Measurements from ENCODE around the gene PLD1.
"Not testable (repeated sequence)": the region's sequence is repeated elsewhere in the genome, so short reads cannot be mapped to it uniquely, and the experiment has no call there.

Gene PLD1

DNA sequence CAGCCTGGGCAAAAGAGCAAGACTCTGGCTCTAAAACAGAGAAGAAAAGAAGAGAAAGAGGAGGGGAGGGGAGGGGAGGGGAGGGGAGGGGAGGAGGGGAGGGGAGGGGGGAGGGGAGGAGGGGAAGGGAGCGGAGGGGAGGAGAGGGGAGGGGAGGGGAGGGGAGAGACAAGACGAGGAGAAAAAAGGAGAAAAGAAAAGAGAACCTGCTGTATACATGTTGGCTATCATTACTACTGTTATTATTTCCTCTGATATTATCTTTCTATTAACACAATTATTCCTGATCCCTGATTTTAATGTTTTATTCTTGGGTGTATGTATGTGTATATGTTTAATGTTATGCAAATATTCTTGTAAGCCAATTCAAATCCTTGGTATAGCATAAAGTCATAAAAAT, 46.9 kb downstream of the PLD1 start:
- DNase-seq: no peak

DNA sequence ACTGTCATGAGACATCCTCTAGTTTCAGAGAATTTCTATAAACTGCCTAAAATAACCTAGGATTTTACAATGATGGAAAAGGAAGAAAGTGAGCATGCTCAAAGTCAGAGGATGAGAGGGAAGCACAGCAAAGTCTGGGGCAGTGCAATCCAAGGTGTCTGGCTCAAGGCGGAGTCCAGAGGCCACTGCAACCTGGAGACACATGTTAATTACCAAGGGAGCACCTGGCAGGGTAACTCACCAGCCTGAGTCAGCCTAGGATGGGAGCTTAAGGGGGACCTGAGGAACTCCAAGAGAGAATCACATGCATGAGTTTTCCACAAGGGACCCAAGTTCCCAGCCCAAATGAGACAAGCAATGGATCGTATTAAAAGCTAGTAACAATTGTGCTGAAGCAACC, 49.8 kb downstream of the PLD1 start:
- no peak for DNase-seq

DNA sequence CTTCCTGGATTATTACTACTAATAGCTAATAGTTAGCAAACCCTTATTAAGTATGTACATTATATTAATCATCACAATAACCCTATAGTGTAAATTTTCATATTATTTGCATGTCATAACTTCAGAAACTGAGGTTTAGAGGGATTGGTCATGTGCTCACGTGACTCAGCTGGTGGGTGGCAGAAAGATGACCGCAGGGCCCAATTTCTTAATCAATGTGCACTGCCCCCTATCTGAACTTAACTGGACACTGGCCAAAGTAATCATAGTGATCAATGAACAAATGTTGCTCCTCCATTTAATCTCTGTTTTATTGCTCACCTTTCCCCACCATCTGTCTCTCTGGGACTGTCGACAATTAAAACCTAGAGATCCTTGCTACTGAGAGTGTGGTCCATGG, 52.2 kb downstream of the PLD1 start:
- DNase-seq: no peak

DNA sequence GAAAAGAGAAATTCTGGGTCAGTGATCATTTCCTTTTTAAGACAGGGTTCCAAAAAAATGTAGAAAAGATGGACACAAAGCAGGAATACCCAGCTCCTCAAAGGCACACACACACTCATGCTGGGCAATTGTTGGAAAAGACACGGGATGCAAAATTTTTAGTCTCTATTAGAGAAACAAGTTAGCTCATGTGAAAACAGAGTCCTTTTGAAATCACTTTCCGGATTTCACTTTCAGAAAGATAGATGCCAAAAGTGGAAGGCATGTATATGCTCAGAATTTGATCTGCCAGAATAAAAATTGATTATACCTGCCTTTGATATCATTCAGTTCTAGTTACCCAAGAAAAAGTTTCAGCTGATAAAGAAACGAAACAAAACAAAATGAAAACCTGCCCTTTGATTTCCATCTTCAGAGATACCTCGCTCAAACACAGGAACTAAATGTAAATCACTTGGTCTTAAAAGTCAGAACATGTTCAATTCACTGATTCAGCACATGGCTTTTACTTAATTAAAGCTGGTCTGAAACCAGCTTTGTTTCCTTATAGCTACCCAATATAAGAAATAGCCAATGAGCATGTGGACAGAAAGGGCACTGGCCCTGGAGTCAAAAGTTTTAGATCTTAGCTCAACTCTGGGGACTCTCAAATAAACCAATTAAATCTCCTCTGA, 52.8 kb downstream of the PLD1 start:
- DNase-seq: no peak

DNA sequence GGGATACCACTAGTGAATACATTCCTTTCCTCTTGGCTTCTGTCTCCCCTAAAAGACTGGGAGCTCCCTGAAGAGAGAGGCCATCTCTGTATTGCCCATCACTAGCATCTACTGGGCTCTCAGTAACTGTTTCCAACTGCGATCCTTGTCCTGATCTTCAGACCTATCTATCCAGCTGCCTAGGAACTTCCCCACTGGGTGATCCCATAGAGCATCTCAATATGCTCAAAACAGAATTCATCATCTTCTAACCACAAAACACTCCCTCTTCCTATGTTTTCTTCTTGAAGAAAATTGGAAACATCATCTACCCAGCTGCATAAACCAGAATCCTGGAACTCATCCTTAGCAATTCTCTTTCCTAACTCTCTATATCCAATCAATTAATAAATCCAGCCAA, 54.6 kb downstream of the PLD1 start:
- DNase-seq: no peak

DNA sequence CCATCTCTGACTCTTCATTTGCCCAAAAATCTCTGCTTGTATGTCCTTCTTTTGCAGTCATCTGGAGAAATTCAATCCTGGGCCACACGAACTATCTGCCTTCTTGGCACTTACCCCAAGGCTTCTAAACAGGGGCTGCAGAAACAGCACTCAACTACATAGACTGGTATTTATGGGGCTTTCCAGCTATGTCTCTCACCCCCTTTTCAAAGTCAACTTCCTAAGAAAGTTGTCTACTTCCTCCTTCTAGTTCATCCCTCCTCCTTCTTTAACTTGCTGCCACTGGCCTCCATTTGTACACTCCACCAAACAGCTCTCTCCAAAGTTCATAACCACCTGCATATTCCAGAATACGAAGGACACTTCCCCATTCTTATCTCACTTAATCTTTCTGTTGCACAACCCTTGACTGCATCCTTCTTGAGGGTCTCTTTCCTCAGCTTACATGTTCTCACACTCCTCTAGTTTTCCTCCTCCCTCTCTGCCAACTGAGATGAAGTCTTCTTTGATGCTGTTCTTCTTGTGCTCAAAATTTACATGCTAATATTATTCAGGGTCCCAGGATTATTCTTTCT, 55.2 kb downstream of the PLD1 start:
- no peak for DNase-seq

DNA sequence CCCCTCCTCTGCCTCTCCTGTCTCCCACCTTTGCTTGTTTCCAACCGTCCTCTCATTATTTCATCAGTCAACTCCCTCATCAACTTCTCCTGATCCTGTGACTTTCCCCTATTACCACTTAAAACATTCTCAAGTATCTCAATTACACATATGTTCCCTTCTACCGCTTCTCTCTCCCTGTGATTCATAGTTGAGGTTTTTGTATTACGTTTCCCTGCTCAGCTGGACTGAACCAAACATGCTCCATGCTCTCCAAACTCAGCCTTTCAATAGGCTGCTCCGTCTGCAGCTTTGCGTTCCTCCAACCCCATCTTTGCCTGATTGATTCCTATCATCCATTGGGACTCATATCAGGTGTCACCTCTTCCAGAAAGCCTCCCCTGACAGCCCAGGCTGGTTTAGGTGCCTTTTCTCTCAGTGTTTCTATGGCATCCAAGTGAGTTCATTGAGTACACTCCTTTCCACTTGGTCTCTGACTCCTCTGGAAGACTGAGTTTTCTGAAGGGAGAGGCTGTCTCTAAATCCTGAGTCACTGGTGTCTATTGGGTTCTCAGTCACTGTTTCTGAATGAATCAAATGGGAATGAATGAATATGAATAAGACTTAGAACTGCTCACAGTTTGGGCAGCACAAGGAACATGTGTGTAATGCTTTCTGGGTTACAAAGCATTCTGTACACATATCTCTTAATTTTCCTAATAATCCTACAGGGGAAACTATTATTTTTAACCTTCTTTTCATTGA, 56.4 kb downstream of the PLD1 start:
- DNase-seq: no peak

DNA sequence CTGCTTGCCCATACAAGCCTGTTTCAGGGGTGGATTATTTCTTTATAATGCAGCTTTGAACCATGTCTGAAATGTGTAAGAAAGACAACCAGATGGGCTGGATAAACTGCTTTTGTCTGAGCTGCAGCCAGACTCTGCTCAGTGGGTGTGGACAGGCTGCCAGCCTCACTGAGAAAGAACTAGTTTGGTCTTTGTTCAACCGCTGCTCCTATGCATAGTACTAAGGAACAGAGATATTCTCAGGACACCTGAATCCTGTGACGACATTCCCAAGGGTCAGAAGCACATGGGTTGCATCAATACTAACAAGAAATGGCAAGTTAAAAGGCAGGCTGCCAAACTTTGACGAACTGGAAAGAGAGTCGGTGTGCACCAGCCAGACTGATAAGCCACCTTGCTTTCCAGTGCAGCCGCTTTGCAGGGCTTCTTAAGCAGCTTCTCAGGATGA, 57.2 kb downstream of the PLD1 start:
- no peak for DNase-seq

DNA sequence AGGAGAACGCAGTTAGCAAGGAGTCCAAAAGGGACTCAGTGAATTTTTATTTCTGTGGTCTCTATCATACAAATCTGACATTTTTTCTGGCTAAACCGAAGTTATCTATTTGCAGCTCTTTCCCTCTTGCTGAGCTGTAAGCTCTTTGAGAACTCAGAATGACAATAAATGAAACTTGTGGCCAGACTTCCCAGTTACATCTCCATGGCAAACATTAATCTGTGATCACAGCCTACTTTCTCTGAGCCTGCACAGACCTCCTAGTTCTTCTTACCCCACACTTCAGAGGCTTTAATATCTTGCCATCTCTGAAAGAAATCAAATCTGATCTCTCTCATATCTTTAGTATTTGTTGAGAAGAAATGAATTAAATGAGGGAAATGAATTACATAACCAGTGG, 58.0 kb downstream of the PLD1 start:
- no peak for DNase-seq

DNA sequence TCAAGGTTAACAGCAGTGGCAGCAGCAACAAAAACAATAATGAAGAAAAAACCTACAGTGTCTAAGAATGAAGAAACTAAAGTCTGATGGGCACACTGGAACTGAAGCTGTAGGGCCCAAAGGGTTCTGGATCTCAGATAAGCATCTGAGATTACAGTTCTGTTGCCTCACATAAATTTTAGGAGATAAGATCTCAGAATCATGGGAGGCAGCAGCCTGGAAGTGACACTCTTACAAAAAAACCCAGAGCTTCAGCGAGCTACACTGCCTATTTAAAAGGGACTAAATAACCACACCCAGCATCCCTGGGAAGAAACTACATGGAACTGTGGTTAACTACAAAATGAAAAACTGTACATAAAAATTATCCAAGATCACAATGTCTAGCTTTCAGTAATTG, 61.2 kb downstream of the PLD1 start:
- no peak for DNase-seq

DNA sequence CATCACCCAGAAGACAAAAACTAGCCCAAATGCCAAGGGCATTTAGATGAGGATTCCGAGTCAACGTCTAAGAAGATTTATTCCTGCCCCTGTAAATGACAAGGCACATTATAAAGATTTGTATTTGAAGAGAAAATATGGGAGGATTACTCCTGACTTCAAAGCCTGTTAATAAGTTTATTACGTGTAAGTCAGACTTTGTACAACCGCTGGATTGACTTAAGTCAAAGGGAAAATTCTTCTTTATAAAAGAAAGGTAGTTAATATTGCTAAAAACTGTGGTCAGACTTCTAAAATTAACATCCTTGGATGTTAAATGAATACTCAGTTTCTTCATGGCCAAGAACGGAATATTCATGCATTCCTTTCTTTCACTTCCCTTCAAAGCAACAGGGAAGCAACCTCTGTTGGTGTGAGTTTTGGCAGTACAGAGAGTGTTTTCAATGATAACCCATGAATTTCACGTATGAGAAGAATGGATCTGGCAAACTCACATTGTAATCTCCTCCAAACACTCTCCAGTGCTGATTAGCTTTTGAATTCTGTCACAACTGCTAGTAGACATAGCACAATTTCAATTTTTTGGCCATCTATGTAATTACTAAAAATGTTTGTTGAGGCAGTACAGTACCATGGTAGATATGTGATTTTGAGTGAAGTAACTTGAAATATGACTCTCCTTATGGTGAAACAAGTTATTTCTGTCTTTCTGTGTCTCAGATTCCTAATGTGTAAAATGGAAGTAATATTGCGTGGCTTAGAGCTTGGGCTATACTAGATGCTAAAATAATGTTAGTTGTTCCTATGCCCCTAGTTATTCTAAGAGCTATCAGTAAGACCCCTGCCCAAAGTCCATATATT, 62.0 kb downstream of the PLD1 start:
- no peak for DNase-seq

DNA sequence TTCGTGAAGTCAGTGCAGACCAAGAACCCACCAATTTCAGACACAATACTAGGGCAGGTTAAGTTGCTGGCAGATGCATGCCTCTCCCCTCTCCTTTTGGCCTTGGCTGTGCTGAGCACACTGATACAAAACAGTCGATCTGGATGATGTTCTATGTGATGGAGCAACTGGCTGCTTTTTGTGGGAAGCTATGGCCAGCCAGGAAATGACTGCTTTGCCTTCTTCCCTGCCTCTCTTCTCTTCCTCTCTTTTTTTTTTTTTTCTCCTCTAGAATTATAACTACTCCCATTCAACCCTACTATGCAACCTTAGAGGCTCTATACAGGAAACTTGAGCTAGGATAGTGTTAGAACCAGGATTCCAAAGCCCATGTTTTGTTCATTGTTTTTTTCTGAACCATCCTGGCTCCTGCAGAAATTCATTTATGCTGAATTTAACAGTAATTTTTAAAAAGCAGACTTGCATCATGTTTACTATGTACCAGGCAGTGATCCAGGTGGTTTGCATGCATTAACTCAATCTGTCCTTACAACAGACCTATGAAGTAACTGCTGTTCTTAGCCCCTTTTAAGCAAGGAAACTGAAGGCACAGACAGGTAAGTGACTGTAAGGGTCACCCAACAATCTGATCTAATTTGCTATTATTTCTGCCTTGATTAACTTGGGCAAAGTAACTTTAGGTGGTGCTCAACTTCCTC, 62.9 kb downstream of the PLD1 start:
- DNase-seq: no peak

DNA sequence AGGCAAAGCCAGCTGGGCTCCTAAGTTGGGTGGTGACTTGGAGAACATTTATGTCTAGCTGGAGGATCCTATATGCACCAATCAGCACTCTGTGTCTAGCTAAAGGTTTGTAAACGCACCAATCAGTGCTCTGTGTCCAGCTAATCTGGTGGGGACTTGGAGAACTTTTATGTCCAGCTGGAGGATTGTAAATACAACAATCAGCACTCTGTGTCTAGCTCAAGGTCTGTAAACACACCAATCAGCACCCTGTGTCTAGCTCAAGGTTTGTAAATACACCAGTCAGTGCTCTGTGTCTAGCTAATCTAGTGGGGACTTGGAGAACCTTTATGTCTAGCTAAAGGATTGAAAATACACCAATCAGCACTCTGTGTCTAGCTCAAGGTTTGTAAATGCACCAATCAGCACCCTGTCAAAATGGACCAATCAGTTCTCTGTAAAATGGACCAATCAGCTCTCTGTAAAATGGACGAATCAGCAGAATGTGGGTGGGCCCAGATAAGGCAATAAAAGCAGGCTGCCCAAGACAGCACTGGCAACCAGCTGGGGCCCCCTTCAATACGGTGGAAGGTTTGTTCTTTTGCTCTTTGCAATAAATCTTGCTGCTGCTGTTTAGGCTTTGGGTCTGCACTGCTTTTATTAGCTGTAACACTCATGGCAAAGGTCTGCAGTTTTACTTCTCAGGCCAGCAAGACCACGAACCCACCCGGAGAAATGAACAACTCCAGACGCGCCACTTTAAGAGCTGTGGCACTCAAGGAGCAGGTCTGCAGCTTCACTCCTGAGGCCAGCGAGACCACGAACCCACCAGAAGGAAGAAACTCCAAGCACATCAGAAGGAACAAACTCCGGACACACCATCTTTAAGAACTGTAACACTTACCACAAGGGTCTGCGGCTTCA, 63.7 kb downstream of the PLD1 start:
- DNase-seq: not testable (repeated sequence)

DNA sequence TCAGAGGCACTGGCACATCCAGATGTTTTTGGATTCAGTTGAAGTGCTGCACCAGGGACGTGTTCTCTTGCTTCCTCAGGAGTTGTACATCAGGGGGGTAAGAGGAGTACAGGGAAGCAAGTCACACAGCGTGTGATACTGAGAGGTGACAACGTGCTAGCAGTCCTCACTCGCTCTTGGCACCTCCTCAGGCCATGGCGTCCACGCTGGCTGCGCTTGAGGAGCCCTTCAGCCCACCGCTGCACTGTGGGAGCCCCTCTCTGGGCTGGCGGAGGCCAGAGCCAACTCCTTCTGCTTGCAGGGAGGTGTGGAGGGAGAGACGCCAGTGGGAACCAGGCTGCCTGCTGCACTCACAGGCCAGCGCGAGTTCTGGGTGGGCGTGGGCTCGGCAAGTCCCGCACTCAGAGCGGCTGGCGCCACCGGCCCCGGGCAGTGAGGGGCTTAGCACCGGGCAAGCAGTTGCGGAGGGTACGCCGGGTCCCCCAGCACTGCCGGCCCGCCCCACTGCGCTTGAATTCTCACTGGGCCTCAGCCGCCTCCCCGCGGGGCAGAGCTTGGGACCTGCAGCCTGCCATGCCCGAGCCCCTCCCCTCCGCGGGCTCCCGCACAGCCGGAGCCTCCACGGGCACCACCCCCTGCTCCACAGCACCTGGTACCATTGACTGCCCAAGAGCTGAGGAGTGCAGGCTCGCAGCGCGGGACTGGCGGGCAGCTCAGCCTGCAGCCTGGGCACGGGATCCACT, 64.5 kb downstream of the PLD1 start:
- DNase-seq: no peak

DNA sequence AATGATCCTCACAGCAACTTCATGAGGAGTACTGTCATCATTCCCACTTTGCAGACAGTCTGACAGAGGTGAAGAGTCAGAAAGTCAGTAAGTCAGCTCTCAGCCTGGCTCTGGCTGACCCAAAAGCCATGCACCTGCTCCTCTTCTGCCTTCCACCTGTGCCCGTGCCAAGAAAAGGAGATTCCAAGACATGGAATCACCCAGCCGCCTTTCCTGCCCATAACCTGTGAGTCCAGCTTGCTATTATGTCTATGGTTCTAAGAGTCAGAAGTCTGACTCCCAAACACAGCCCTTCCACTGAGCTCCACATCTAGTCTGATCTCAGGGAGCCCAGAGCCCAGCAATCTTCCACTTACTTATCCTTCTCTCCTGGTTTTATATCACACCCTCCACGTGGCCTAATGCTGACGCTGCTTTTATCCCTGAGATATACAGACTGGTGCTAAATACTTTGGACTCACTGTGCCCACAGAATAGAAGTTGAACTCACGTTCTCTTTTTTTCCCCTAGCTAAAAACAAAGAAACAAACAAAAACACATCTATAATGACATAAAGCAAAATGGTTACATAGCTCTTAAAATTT, 66.0 kb downstream of the PLD1 start:
- DNase-seq: no peak

DNA sequence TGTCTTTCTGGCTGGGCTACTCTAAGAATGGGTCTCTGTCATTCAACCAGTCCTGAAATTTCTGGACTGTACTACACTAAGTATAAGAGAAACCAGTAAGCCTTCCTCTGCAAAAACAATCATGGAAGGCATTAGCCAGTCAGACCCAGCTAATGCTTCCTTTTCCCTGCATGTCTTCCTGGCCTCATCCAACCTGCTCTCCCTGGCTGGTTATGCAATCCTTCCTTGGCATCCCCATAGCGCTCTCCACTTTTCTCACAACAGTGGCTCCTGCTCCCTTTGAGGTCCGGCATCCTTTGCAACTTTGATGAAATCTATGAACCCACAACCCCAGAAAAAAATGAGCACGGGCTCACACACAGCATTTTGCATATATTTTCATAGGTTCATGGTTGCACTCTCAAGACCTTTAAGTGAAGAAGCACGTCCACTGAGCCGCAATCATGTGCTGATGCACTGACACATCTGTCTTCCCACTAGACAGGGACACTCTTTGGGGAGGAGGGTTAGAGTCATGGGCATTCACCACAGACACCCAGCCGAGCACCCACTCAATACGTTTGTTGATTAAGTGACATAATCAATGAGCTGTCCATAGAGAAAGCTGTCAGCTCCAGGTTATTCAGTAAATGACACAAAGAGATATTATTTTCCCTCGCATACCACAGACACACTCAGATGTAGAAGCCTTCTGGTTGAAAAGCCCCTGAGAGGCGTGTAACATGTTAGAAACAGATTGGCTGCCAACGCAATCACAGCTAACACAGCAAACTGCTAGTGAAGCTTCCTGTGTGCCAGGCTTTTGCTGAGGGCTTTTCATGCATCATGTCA, 66.7 kb downstream of the PLD1 start:
- no peak for DNase-seq

DNA sequence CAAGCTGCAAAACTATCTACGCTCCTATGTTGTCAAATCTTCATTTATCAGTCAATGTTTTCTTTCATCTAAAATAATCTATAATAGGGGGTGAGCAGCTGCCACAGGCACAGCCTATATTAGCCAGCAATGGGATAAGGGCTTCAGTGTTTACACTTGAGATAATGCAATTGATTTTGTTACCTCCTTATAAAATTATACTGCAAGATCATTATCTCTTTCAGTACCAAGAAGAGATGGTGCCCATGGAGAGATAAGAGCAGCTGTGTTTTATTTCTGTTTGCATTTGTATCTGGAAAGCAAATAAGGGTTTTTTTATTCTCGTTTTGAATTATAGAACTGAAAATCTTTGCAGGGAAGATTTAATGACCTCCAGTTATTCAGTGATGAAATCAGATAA, 68.9 kb downstream of the PLD1 start:
- DNase-seq: no peak

DNA sequence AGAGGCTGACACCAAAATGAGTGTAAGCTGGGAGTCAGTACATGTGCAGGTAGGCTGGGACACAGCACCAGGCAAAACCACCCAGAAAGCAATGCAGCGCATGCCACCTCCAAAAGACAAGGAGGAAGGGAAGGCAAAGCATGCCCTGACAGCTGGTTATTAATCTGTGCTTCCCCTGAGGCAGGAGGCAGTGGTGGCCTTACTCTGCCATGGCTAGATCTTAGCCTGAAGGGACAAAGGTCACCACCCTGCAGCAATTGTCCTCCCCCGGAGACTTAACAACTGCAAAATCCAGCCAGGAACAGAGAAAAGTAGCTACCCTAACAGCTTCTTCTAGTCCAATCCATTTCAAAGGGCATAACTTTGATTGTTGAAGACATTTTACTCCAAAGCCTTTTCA, 73.7 kb downstream of the PLD1 start:
- no peak for DNase-seq

DNA sequence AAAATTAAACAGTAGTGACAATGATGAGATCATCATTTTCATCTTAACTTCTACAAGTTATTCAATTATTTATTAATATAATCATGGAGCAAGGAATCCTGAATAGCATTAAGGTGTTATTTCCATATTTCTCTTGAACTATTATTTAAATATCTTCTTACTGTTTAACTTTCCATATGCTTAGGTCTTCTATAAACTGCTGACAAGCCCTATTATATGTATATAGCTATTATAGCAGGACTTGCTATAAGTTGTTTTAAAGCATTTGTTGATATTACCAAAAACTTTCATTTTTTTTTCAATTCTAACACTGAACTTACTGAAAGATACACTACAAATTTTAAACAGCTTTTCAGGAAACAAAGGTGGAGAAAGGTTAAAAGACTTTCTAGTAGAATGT, 76.7 kb downstream of the PLD1 start:
- DNase-seq: no peak

DNA sequence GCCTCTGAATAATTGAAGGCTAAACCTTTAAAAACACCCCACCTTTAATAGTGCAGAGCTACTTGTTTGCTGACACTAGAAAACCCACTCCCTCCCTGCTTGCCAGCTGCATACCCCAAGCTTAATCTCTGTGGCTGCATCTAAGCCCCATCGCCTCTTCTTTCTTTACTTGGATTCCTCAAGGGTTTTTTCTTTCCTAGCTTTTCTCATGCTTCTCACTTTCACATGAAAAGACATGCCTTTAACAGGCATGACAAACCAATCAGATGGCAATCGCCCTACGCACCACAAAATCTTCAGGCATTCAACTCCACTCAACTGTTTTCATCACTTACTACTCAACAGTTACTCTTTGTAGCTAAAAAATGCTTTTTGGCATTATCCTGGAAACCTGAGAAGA, 77.5 kb downstream of the PLD1 start:
- no peak for DNase-seq
